OCI-LY3 (cell line): ENCODE measurements around the gene TTLL10.

Experiments used
- H2AFZ ChIP-seq: fragments of 200-600, 300-600 bp; shearing (Covaris generic); 2 replicates; pipeline ENCODE4 v1.6.0; 2014; ENCODE audit warnings: antibody characterized with exemption, low read depth, low read length
- H3K27ac ChIP-seq: fragments of 200-600, 300-600 bp; sonication (generic); 2 replicates; pipeline ENCODE4 v1.5.1; 2014; ENCODE audit warnings: mild to moderate bottlenecking, low read length, moderate library complexity, mixed read lengths
- H3K27me3 ChIP-seq: fragments of 200-600, 300-600 bp; sonication (generic); 2 replicates; pipeline ENCODE4 v1.6.1; 2014; ENCODE audit warnings: low read depth, low read length, mixed read lengths
- H3K36me3 ChIP-seq: fragments of 200-600, 300-600 bp; sonication (generic); replicated peaks from 2 replicates; pipeline ENCODE3; 2014; ENCODE audit warnings: low read depth, low read length, mixed read lengths
- H3K4me1 ChIP-seq: fragments of 300-600, 200-600 bp; sonication (generic); 2 replicates; pipeline ENCODE4 v1.6.1; 2014; ENCODE audit warnings: low read length, mixed read lengths
- H3K4me2 ChIP-seq: fragments of 200-600, 300-600 bp; sonication (generic); 2 replicates; pipeline ENCODE4 v1.6.1; 2014; ENCODE audit warnings: low read length, mixed read lengths
- H3K4me3 ChIP-seq: fragments of 300-600, 200-600 bp; sonication (generic); 2 replicates; pipeline ENCODE4 v1.5.1; 2014; ENCODE audit warnings: antibody characterized with exemption, mild to moderate bottlenecking, low read length, moderate library complexity
- H3K79me2 ChIP-seq: fragments of 300-600, 200-600 bp; shearing (Covaris generic); 2 replicates; pipeline ENCODE4 v1.6.1; 2014; ENCODE audit warnings: mild to moderate bottlenecking, low read length, mixed read lengths
- H3K9ac ChIP-seq: fragments of 300-600, 200-600 bp; shearing (Covaris generic); 2 replicates; pipeline ENCODE4 v1.6.0; 2014; ENCODE audit warnings: mild to moderate bottlenecking, low read length, moderate library complexity
- H3K9me3 ChIP-seq: fragments of 200-600, 300-600 bp; shearing (Covaris generic); 2 replicates; pipeline ENCODE4 v1.6.1; 2014; ENCODE audit warnings: low read length, mixed read lengths; ENCODE audit not compliant: insufficient read depth
- H4K20me1 ChIP-seq: fragments of 200-600, 300-600 bp; sonication (generic); 2 replicates; pipeline ENCODE4 v1.6.1; 2016; ENCODE audit warnings: low read length, mixed read lengths; ENCODE audit not compliant: insufficient read depth
- EZH2phosphoT487 ChIP-seq: fragments of 200-600 bp; shearing (Covaris generic); IDR thresholded peaks from 2 replicates; pipeline ENCODE4 v1.6.1; 2018; ENCODE audit warnings: antibody characterized with exemption, mixed run types, low read depth
- TF ChIP-seq, protein P1 (sequence below): fragments of 200-600, 300-600 bp; sonication (generic); IDR thresholded peaks from 2 replicates; pipeline ENCODE4 v1.5.1; 2014; ENCODE audit warnings: antibody characterized with exemption, low read length, low read depth

TTLL10 gene

DNA sequence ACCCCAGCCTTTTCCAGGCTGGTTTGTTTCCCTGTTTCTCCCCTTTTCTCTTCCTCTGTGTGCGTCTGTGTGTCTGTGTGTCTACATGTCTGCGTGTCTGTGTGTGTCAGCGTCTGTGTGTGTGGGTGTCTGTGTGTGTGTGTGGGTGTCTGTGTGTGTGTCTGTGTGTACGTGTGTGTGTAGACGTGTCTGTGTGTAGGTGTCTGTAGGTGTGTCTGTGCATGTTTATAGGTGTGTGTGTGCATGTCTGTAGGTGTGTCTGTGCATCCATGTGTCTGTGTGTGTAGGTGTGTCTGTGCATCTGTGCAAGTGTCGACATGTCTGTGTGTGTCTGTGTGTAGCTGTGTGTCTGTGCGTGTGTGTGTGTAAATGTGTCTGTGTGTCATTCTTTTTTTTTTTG is 3.3 kb downstream of the TTLL10 start:
- no peaks in the 10 kb centered on the region for H3K36me3 ChIP-seq
- no peak for TF ChIP-seq EZH2phosphoT487
- TF ChIP-seq, protein P1, sequence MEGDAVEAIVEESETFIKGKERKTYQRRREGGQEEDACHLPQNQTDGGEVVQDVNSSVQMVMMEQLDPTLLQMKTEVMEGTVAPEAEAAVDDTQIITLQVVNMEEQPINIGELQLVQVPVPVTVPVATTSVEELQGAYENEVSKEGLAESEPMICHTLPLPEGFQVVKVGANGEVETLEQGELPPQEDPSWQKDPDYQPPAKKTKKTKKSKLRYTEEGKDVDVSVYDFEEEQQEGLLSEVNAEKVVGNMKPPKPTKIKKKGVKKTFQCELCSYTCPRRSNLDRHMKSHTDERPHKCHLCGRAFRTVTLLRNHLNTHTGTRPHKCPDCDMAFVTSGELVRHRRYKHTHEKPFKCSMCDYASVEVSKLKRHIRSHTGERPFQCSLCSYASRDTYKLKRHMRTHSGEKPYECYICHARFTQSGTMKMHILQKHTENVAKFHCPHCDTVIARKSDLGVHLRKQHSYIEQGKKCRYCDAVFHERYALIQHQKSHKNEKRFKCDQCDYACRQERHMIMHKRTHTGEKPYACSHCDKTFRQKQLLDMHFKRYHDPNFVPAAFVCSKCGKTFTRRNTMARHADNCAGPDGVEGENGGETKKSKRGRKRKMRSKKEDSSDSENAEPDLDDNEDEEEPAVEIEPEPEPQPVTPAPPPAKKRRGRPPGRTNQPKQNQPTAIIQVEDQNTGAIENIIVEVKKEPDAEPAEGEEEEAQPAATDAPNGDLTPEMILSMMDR: no peak
- H3K27ac ChIP-seq: no peak overlapping the region
- no peaks in the 10 kb centered on the region for H3K79me2 ChIP-seq
- no peak overlapping the region for H3K9ac ChIP-seq
- H4K20me1 ChIP-seq: no peaks in the 10 kb centered on the region
- no peaks in the 10 kb centered on the region for H3K9me3 ChIP-seq
- no peak overlapping the region for H2AFZ ChIP-seq
- H3K4me2 ChIP-seq: no peak overlapping the region
- no peak overlapping the region for H3K4me3 ChIP-seq
- H3K4me1 ChIP-seq: peaks cover 6% of the 10 kb centered on the region
- no peaks in the 10 kb centered on the region for H3K27me3 ChIP-seq

DNA sequence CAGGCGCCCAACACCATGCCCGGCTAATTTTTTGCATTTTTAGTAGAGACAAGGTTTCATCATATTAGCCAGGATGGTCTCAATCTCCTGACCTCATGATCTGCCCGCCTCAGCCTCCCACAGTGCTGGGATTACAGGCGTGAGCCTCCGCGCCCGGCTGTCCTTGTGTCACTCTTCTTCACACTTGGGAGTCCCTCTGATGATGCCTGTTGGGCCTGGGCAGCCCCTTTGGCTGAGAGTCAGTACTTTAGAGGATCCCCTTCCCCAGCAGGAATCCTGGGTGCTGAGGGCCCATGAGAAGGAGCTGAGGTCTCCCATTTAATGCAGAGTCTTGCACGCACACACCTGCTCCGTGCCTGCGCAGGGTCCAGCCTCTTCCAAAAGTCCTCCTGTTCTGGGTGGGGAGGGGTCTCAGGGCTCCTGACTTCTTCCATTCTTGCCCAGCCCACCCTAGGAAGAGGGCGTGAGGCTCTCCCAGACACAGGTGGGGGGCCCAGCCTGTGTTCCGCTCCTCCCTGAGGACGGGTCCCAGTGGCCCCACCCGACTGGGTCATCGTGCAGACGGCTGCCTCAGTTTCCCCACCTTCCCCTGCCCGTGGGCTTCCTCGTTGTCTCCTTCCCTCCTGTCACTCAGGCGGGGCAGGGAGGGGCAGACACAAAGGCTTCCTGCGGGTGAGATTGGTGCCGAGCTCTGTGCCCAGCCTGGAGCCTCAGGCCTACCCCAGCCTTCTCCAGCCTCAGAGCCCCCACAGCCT is 3.9 kb downstream of the TTLL10 start:
- H3K4me2 ChIP-seq: no peak overlapping the region
- no peak overlapping the region for H3K9ac ChIP-seq
- H4K20me1 ChIP-seq: no peaks in the 10 kb centered on the region
- TF ChIP-seq, protein P1: no peak
- no peak for TF ChIP-seq EZH2phosphoT487
- H3K4me1 ChIP-seq: no peaks in the 10 kb centered on the region; the same call in 1 of the 2 replicates
- H3K36me3 ChIP-seq: no peaks in the 10 kb centered on the region
- no peak overlapping the region for H2AFZ ChIP-seq
- no peaks in the 10 kb centered on the region for H3K79me2 ChIP-seq
- no peaks in the 10 kb centered on the region for H3K9me3 ChIP-seq
- no peak overlapping the region for H3K27ac ChIP-seq
- no peaks in the 10 kb centered on the region for H3K27me3 ChIP-seq
- H3K4me3 ChIP-seq: no peak overlapping the region

DNA sequence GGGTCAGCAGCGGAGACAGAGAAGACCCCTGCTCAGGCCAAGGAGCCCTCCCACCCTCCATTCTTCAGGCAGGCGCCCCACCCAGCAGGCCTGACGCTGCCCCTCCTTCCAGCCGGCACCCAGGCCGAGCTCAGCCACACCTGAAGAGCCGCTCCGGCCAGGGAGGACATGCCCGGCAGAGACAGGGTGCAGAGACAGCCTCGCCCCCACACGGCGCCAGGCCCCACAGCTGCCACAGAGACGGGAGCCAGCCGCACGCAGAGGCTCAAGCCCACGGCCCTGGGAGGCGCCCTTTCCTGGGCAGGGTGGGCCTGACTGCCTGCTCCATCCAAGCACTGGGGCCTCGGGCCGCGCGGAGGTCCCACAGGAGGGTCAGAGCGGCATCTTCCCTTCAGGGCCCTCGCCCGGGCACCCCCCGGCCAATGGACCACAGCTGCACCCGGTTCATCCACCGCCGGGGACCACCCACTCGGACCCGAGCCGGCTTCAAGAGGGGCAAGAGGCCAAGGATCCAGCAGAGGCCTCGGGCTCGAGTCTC is 5.2 kb downstream of the TTLL10 start:
- no peak overlapping the region for H3K4me2 ChIP-seq

DNA sequence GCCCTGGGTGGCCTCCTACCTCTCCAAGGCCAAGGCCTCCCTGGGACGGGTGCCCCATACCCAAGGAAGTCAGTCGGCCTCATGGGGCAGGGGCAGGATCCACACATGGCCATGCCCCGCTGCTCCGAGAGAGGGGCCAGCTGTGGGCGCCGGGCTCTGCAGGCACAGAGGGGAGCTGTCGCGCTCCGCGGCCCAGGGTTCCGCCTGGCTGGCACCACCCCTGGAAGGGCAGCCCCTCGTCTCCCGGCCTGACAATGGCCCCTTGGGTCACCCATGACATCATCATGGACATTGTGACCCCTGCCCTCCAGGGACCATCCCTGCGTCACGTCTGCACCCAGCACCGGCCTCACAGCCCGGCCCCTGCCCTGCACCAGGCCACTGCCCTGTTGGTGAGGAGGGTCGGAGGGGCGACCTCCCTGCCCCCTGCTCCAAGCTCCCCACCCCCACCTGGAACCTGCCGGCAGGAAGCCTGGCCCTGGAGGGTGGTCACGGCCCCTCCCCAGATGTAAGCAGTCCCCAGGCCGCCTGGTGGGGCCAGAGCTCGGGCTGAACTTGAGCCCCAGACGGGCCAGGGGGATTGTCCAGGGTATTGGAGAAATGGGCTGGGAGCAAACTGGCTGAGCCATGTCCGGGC is 5.8 kb downstream of the TTLL10 start:
- H3K4me2 ChIP-seq: no peak overlapping the region
- no peak overlapping the region for H3K4me3 ChIP-seq
- H2AFZ ChIP-seq: no peak overlapping the region
- H3K79me2 ChIP-seq: no peaks in the 10 kb centered on the region
- no peaks in the 10 kb centered on the region for H3K4me1 ChIP-seq
- H3K27me3 ChIP-seq: no peaks in the 10 kb centered on the region
- H3K9ac ChIP-seq: no peak overlapping the region
- no peaks in the 10 kb centered on the region for H3K36me3 ChIP-seq
- no peak overlapping the region for H3K27ac ChIP-seq
- H3K9me3 ChIP-seq: no peaks in the 10 kb centered on the region
- no peak for TF ChIP-seq EZH2phosphoT487
- TF ChIP-seq, protein P1: no peak
- no peaks in the 10 kb centered on the region for H4K20me1 ChIP-seq

More for the DNA sequence above, 5.2 kb downstream of the TTLL10 start:
- Histone ChIP-seq H3K36me3 (no peaks in the 10 kb centered on the region), H3K27ac (no peak overlapping the region), H3K79me2 (no peaks in the 10 kb centered on the region), H3K4me1 (no peaks in the 10 kb centered on the region), H3K4me3 (no peak overlapping the region), H3K9me3 (no peaks in the 10 kb centered on the region), H4K20me1 (no peaks in the 10 kb centered on the region), H3K9ac (no peak overlapping the region), H2AFZ (no peak overlapping the region), H3K27me3 (no peaks in the 10 kb centered on the region)
- TF ChIP-seq EZH2phosphoT487: no peak
- TF ChIP-seq, protein P1: no peak
